HG02588 (cell line): ENCODE data around the gene OR2T12.
"Not testable (repeated sequence)": the region's sequence is repeated elsewhere in the genome, so short reads cannot be mapped to it uniquely, and the experiment has no call there.

Experiments used
- ATAC-seq: cut with Tn5 transposase; IDR thresholded peaks from one replicate; pipeline ENCODE4 v1.9.1; 2021; ENCODE audit warnings: mild to moderate bottlenecking, moderate library complexity; ENCODE audit not compliant: unreplicated experiment

The OR2T12 gene

GRCh38 chr1:248303324-248303723 is at the start of gene OR2T12:
OR2T12 (minus strand) TSS chr1:248303424; CDS start chr1:248295578, 7,846 bp downstream.
- no peak for ATAC-seq

- ATAC-seq: no peak
Measured at GRCh38 chr1:248348475-248348874, 45.3 kb upstream of the OR2T12 start, which contains the start of gene OR14C36. OR14C36 (plus strand) TSS chr1:248348775; CDS start chr1:248348775, 0 bp downstream.

GRCh38 chr1:248343451-248343850 is 40.2 kb upstream of the OR2T12 start:
- ATAC-seq: no peak

- ATAC-seq: no peak
Measured at GRCh38 chr1:248324468-248324867, 21.2 kb upstream of the OR2T12 start, which contains the start of gene OR2M7. OR2M7 (minus strand) TSS chr1:248324568; CDS start chr1:248324568, 0 bp downstream.

- ATAC-seq: no peak
Measured at GRCh38 chr1:248316796-248317195, 13.6 kb upstream of the OR2T12 start.

GRCh38 chr1:248306740-248307139 is 3.5 kb upstream of the OR2T12 start:
- ATAC-seq: not testable (repeated sequence)

- no peak for ATAC-seq
Measured at GRCh38 chr1:248306103-248306502, 2.9 kb upstream of the OR2T12 start.

GRCh38 chr1:248305672-248306071 is 2.4 kb upstream of the OR2T12 start:
- ATAC-seq: not testable (repeated sequence)

GRCh38 chr1:248288391-248288790 is 14.8 kb downstream of the OR2T12 start:
- ATAC-seq: no peak

GRCh38 chr1:248277876-248278275 is 25.3 kb downstream of the OR2T12 start, which contains the start of gene OR2T33:
OR2T33 (minus strand) TSS chr1:248277976; CDS start chr1:248273814, 4,162 bp downstream.
- ATAC-seq: no peak

- ATAC-seq: not testable (repeated sequence)
Measured at GRCh38 chr1:248273225-248273624, 30.0 kb downstream of the OR2T12 start.

GRCh38 chr1:248268178-248268577 is 35.0 kb downstream of the OR2T12 start:
- no peak for ATAC-seq

GRCh38 chr1:248259309-248259708 is 43.9 kb downstream of the OR2T12 start:
- ATAC-seq: not testable (repeated sequence)

- peak; percentile 81 for ATAC-seq
Measured at GRCh38 chr1:248243204-248243603, 60.0 kb downstream of the OR2T12 start.
